Keratinocyte (primary cell): ENCODE results near the gene CHPF. TPM values are rescaled to one million over a fixed set of nuclear protein-coding genes. Genes with fewer than 3 reads are reported as not detected.

ENCODE experiments used
- DNase-seq: peaks from one replicate; pipeline ENCODE4 v3.0.0-alpha.2; 2011; ENCODE audit warnings: low read depth, missing footprints, low spot score
- FAIRE-seq: peaks from 2 replicates; lab custom pipeline; 2011; peaks lifted over from hg19 to GRCh38; lab: Jason Lieb, UNC
- H2AFZ ChIP-seq: 2 replicates; pipeline ENCODE4 v1.6.0; 2012; ENCODE audit warnings: low read length, control low read depth, inconsistent platforms; ENCODE audit not compliant: control insufficient read depth
- H3K27ac ChIP-seq: 2 replicates; pipeline ENCODE4 v1.5.1; 2011; ENCODE audit warnings: low read length; ENCODE audit not compliant: control insufficient read depth, insufficient read depth
- H3K27me3 ChIP-seq: 3 replicates; pipeline ENCODE4 v1.6.0; 2011; ENCODE audit warnings: low read length; ENCODE audit not compliant: control insufficient read depth, insufficient read depth; ENCODE audit errors: extremely low read depth
- H3K36me3 ChIP-seq, 2 experiments: 2 replicates in 1 of 2; 3 replicates in 1 of 2; pipeline ENCODE4 v1.5.1; 2011; ENCODE audit warnings: low read length in 2 of 2, mild to moderate bottlenecking in 1 of 2; ENCODE audit not compliant: control insufficient read depth in 2 of 2, insufficient read depth in 2 of 2; ENCODE audit errors: extremely low read depth in 1 of 2
- H3K4me1 ChIP-seq: 3 replicates; pipeline ENCODE4 v1.5.1; 2011; ENCODE audit warnings: low read length; ENCODE audit not compliant: control insufficient read depth, insufficient read depth; ENCODE audit errors: extremely low read depth
- H3K4me2 ChIP-seq: 3 replicates; pipeline ENCODE4 v1.6.0; 2011; ENCODE audit warnings: low read depth, low read length; ENCODE audit not compliant: control insufficient read depth, insufficient read depth; ENCODE audit errors: extremely low read depth
- H3K4me3 ChIP-seq, 3 experiments: fragments of 200-600 bp in 1 of 3; sonication (generic) in 1 of 3; 2 replicates in 2 of 3; 3 replicates in 1 of 3; pipeline ENCODE4 v1.5.1; 2011 to 2016; ENCODE audit warnings: low read length in 3 of 3, mild to moderate bottlenecking in 3 of 3, control low read depth in 2 of 3, inconsistent platforms in 1 of 3, low read depth in 1 of 3, mixed read lengths in 1 of 3, mixed run types in 1 of 3, moderate library complexity in 1 of 3; ENCODE audit not compliant: control insufficient read depth in 2 of 3, insufficient read depth in 2 of 3; ENCODE audit errors: extremely low read depth in 1 of 3
- H3K79me2 ChIP-seq: 2 replicates; pipeline ENCODE4 v1.6.0; 2012; ENCODE audit warnings: low read length; ENCODE audit not compliant: control insufficient read depth, insufficient read depth
- H3K9ac ChIP-seq: 3 replicates; pipeline ENCODE4 v1.6.0; 2011; ENCODE audit warnings: low read length; ENCODE audit not compliant: control insufficient read depth, insufficient read depth; ENCODE audit errors: extremely low read depth
- H3K9me1 ChIP-seq: 3 replicates; pipeline ENCODE4 v1.6.0; 2011; ENCODE audit warnings: low read length; ENCODE audit not compliant: control insufficient read depth, insufficient read depth; ENCODE audit errors: extremely low read depth
- H3K9me3 ChIP-seq: 2 replicates; pipeline ENCODE4 v1.5.1; 2012; ENCODE audit warnings: low read depth, low read length; ENCODE audit not compliant: control insufficient read depth
- H4K20me1 ChIP-seq: 3 replicates; pipeline ENCODE4 v1.6.0; 2011; ENCODE audit warnings: low read length; ENCODE audit not compliant: control insufficient read depth, insufficient read depth; ENCODE audit errors: extremely low read depth
- EZH2 ChIP-seq: IDR thresholded peaks from one replicate; pipeline ENCODE4 v1.6.1; 2012; ENCODE audit warnings: inconsistent platforms, mild to moderate bottlenecking, low read length, moderate library complexity
- dilution Hi-C: fragments of 300-500 bp; cut with MboI; formaldehyde crosslinking; loops from one replicate; pipeline ENCODE4 v1.7.0; 2020; ENCODE audit warnings: low sequenced_read_pairs; ENCODE audit not compliant: extremely low pct_ligation_motif_present
- polyA plus RNA-seq, 5 experiments: library from polyadenylated mRNA; depleted of rRNA in 3 of 5; stranded (reverse) in 3 of 5; stranded (forward) in 1 of 5; unstranded in 1 of 5; fragments of >200 nt; gene quantifications; 1 replicate in 1 of 5; 2 replicates in 3 of 5; 3 replicates in 1 of 5; pipeline versions ENCODE4 v1.2.1 to v1.2.3, GENCODE V29; 2011 to 2012; ENCODE audit warnings: missing spikeins in 2 of 5, low read depth in 1 of 5, low replicate concordance in 1 of 5
- TF ChIP-seq, protein P1 (sequence below), 3 experiments: IDR thresholded peaks in 1 of 3; conservative IDR thresholded peaks in 1 of 3; optimal IDR thresholded peaks in 1 of 3; 2 replicates in 2 of 3; 3 replicates in 1 of 3; pipeline versions ENCODE3 to v1.5.1; 2011; ENCODE audit warnings: low read length in 3 of 3, mild to moderate bottlenecking in 3 of 3, moderate library complexity in 2 of 3, control low read depth in 1 of 3, inconsistent platforms in 1 of 3; ENCODE audit not compliant: insufficient read depth in 2 of 3; ENCODE audit errors: extremely low read depth in 1 of 3

The CHPF gene
- polyA plus RNA-seq, 1 donor (not counting 4 experiments of a cell fraction or from before 2014, with no cell fraction given) = 24.4 TPM

DNA sequence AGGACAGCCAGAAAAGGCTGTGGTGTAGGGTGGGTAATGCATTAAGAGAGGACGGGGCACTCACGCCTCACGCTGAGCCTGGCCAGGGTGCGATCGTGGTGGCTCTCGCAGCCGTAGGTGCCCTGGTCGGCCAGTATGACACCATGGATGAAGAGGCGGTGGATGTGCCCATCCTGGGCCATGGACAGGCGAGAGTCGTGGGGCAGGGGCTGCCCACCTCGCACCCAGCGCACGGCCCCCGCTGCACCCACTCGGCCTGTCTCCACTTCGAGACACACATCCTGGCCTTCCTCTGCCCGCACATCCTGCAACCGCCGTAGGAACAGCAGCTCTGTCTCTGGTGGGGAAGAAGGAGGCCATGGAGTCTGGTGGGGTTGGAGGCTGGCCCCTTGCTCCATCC, 12.3 kb upstream of the CHPF start:
- DNase-seq = no peak
- H3K9me1 ChIP-seq = no peaks in the 10 kb centered on the region
- peaks cover 9% of the 10 kb centered on the region for H3K27me3 ChIP-seq
- dilution Hi-C loops = no loop called here
- no peaks in the 10 kb centered on the region for H3K36me3 ChIP-seq
- H3K79me2 ChIP-seq = no peaks in the 10 kb centered on the region
- no peak overlapping the region for H2AFZ ChIP-seq
- TF ChIP-seq, protein P1, sequence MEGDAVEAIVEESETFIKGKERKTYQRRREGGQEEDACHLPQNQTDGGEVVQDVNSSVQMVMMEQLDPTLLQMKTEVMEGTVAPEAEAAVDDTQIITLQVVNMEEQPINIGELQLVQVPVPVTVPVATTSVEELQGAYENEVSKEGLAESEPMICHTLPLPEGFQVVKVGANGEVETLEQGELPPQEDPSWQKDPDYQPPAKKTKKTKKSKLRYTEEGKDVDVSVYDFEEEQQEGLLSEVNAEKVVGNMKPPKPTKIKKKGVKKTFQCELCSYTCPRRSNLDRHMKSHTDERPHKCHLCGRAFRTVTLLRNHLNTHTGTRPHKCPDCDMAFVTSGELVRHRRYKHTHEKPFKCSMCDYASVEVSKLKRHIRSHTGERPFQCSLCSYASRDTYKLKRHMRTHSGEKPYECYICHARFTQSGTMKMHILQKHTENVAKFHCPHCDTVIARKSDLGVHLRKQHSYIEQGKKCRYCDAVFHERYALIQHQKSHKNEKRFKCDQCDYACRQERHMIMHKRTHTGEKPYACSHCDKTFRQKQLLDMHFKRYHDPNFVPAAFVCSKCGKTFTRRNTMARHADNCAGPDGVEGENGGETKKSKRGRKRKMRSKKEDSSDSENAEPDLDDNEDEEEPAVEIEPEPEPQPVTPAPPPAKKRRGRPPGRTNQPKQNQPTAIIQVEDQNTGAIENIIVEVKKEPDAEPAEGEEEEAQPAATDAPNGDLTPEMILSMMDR (optimal IDR thresholded peaks at IDR 0.05 in 1 of 3, IDR thresholded peaks at IDR 0.05 in 1 of 3, conservative IDR thresholded peaks at IDR 0.05 in 1 of 3; ENCODE audit: extremely low read depth in 1 of 3, insufficient read depth in 2 of 3, low read length in 3 of 3) = no peak
- no peak for TF ChIP-seq EZH2
- H3K9me3 ChIP-seq = no peaks in the 10 kb centered on the region
- H4K20me1 ChIP-seq = no peaks in the 10 kb centered on the region
- H3K9ac ChIP-seq = no peak overlapping the region
- H3K4me1 ChIP-seq = no peaks in the 10 kb centered on the region
- H3K27ac ChIP-seq = no peak overlapping the region
- H3K4me2 ChIP-seq = no peak overlapping the region
- H3K4me3 ChIP-seq = no peak overlapping the region
- FAIRE-seq = no peak

DNA sequence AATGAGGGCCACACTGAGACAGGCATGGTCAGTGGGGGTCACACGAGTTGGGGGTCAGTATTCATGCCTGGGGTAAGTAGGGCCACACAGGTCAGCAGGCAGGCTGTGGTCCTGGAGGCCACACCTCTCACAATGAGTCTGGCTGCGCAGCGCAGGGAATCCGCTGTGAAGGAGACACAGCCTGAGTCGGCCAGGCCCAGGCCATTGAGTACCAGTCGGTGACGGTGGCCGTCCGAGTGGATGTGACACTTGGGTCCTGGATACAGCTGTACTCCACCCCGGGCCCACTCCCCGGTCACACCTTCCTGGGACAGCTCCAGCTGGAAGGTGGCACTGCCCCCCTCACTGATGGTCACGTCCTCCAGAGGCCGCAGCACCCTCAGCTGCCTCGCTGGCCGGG, 10.7 kb upstream of the CHPF start:
- Histone ChIP-seq H3K4me1 (no peaks in the 10 kb centered on the region), H3K9me1 (no peaks in the 10 kb centered on the region), H3K27me3 (peaks cover 9% of the 10 kb centered on the region), H3K9ac (no peak overlapping the region), H4K20me1 (no peaks in the 10 kb centered on the region), H3K4me3 (no peak overlapping the region), H3K4me2 (no peak overlapping the region), H3K36me3 (no peaks in the 10 kb centered on the region), H3K79me2 (no peaks in the 10 kb centered on the region), H2AFZ (no peak overlapping the region), H3K27ac (no peak overlapping the region), H3K9me3 (no peaks in the 10 kb centered on the region)
- TF ChIP-seq EZH2 = no peak
- dilution Hi-C loops = no loop called here
- DNase-seq (no peak), FAIRE-seq (no peak)

DNA sequence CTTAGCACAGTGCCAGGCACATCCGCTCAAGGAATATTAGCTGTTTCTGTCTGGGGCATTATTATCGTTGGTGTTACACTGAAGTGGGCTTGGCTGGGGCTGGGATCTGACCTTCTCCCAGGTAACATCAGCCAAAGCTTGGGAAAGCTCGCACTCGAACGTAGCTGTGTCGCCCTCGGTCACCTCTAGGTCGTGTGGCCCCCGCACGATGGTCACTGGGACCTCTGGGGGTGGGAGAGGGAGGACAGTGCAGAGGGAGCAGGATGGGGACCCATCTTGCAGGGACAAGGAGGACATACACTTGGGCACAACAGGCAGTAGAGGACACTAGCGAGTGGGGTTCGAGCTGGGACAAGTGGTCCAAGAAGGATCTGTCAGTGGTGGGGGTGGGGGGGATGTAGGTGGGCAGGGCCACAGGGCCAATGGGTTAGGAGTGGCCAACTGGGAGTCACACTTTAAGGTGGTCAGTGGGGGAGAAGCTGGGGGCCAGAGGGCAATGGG, 9.9 kb upstream of the CHPF start:
- no peaks in the 10 kb centered on the region for H4K20me1 ChIP-seq
- H3K4me2 ChIP-seq = no peak overlapping the region
- DNase-seq (no peak), FAIRE-seq (no peak)
- no peak for TF ChIP-seq EZH2
- TF ChIP-seq, protein P1 (optimal IDR thresholded peaks at IDR 0.05 in 1 of 3, IDR thresholded peaks at IDR 0.05 in 1 of 3, conservative IDR thresholded peaks at IDR 0.05 in 1 of 3; ENCODE audit: extremely low read depth in 1 of 3, insufficient read depth in 2 of 3, low read length in 3 of 3) = no peak
- dilution Hi-C loops = no loop called here
- H3K9me1 ChIP-seq = no peaks in the 10 kb centered on the region
- no peak overlapping the region for H2AFZ ChIP-seq
- no peaks in the 10 kb centered on the region for H3K4me1 ChIP-seq
- H3K36me3 ChIP-seq = no peaks in the 10 kb centered on the region
- H3K9me3 ChIP-seq = no peaks in the 10 kb centered on the region
- H3K79me2 ChIP-seq = no peaks in the 10 kb centered on the region
- H3K27me3 ChIP-seq = peaks cover 9% of the 10 kb centered on the region
- H3K9ac ChIP-seq = no peak overlapping the region
- no peak overlapping the region for H3K27ac ChIP-seq
- H3K4me3 ChIP-seq = no peak overlapping the region
